Measurements from ENCODE around the gene WDFY4. TPM values are rescaled to one million over a fixed set of nuclear protein-coding genes. Genes with fewer than 3 reads are reported as not detected.

The WDFY4 gene
- total and polyA plus RNA-seq, 9 of the 15 experiments (the other 6 are each of a cell fraction or from before 2014, with no cell fraction given), result 0.01 to 0.02 (median 0.01) TPM; not detected in 6

GRCh38 chr10:48659790-48660189 is 24.9 kb upstream of the WDFY4 start:
- ATAC-seq (no peak), FAIRE-seq (no peak), DNase-seq (ENCODE audit: extremely low read depth in 1 of 4, low spot score in 3 of 4) (no peak)
- H3K9me3 ChIP-seq (replicated peaks; ENCODE audit: control insufficient read depth, insufficient read depth, low read depth, low read length), result no peaks in the 10 kb centered on the region
- no peak overlapping the region for H3K9ac ChIP-seq (ENCODE audit: insufficient read depth in 1 of 2, low read depth in 2 of 2, low read length in 2 of 2)
- H2AFZ ChIP-seq (ENCODE audit: low read depth, low read length), result no peak overlapping the region
- H3K9me1 ChIP-seq (ENCODE audit: control insufficient read depth, insufficient read depth, low read length), result no peaks in the 10 kb centered on the region
- H3K4me3 ChIP-seq, result no peak overlapping the region
- 0% methylated on average over 2 of the region's 2 CpGs for WGBS (ENCODE audit: insufficient coverage, low coverage, missing lambda C conversion rate)
- H4K20me1 ChIP-seq (replicated peaks; ENCODE audit: control insufficient read depth, insufficient read depth, low read length), result no peaks in the 10 kb centered on the region; the same call in 1 of the 2 replicates
- ChIA-PET CTCF (ENCODE audit: low intra/inter-chr PET ratio) (interaction anchor here (0.5 to 4.5 kb wide), 6 partner anchors 28 to 858 kb away, joined by 3 to 45 read pairs (median 4); no protein-coding TSS in a partner anchor), POLR2A (no interaction called here)
- peaks cover 10 to 24% of the 10 kb centered on the region in 2 experiments; a peak in 4 of 5 replicates for H3K4me1 ChIP-seq (replicated peaks in 1 of 2; ENCODE audit: control insufficient read depth in 2 of 2, insufficient read depth in 2 of 2, low read length in 2 of 2)
- H3K4me2 ChIP-seq (ENCODE audit: insufficient read depth, low read length), result no peak overlapping the region
- H3K27me3 ChIP-seq (ENCODE audit: control insufficient read depth in 2 of 2, insufficient read depth in 2 of 2, low read length in 2 of 2), result peaks cover 2 to 23% of the 10 kb centered on the region in 2 experiments; a peak in 3 of 5 replicates
- intact Hi-C loops (cut with micrococcal nuclease), result loop anchor here (1.0 to 10.0 kb wide), 2 partner anchors 265 to 853 kb away; no protein-coding TSS in a partner anchor
- H3K36me3 ChIP-seq (ENCODE audit: control insufficient read depth, insufficient read depth, low read length), result no peaks in the 10 kb centered on the region
- no peak overlapping the region for H3K27ac ChIP-seq (ENCODE audit: extremely low read depth, low read depth, low read length)
- in situ Hi-C loops (cut with MboI), result loop anchor here (5.0 to 10.0 kb wide), 3 partner anchors 107 to 855 kb away; no protein-coding TSS in a partner anchor
- no TSS peak for BruUV-seq (replicated peaks)
- H3K79me2 ChIP-seq (ENCODE audit: control insufficient read depth, insufficient read depth, low read length), result no peaks in the 10 kb centered on the region
- TF ChIP-seq MTA2 (IDR thresholded peaks at IDR 0.05; ENCODE audit: low read depth) (no peak), ARNT (IDR thresholded peaks at IDR 0.05) (0 out of 4 replicates have a peak, but pooled peaks of 1 of the 2 experiments have one; percentile 43), ZNF717 (CRISPR knock-in tag; IDR thresholded peaks at IDR 0.05) (no peak), MGA (IDR thresholded peaks at IDR 0.05) (no peak), LARP7 (IDR thresholded peaks at IDR 0.05) (0 out of 2 replicates have a peak, but pooled peaks have one; percentile 49), PTRF (tag; IDR thresholded peaks at IDR 0.05) (no peak), RAD21 (CRISPR knock-in tag; conservative IDR thresholded peaks at IDR 0.05 in 1 of 2, IDR thresholded peaks at IDR 0.05 in 1 of 2) (peak; percentile 49 to 59; a peak in 3 of 4 replicates), CTCF (IDR thresholded peaks at IDR 0.05 in 2 of 3, conservative IDR thresholded peaks at IDR 0.05 in 1 of 3; ENCODE audit: insufficient read depth in 2 of 3, low read depth in 1 of 3, low read length in 3 of 3) (peak in 2 of 3 experiments; percentile 36 to 65; a peak in 4 of 6 replicates)
